ENCODE data around the gene USP40. TPM values are rescaled to one million over a fixed set of nuclear protein-coding genes. Genes with fewer than 3 reads are reported as not detected.

The USP40 gene
- polyA plus RNA-seq, 2 of the 4 experiments (the other 2 are of a cell fraction): 22.9 to 57.0 TPM

DNA sequence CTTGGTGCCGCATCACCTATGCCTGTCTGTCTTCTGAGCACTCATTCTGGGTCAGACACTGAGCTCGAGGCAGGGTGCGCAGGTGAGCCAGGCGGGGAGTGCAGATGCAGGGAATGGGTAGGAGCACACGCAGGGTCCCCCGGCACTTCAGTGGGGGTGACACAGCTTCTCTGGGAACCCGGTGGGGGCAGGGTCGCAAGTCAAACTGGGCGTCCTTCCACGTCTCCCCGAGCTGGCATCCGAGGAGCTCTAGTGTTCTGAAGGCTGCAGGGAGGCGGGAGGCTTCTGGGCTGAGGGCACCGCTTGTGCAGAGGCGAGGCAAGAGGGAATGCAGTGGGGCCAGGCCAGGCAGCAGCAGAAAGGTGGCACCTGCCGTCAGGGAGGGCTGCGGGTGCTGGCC lies 126.3 kb downstream of the USP40 start:
- no peak for FAIRE-seq
- ATAC-seq: no peak
- TF ChIP-seq SMC3 (IDR thresholded peaks at IDR 0.05) (no peak), BHLHE40 (IDR thresholded peaks at IDR 0.05; ENCODE audit: low read depth, low read length) (no peak)
- TF ChIP-seq, protein P1, sequence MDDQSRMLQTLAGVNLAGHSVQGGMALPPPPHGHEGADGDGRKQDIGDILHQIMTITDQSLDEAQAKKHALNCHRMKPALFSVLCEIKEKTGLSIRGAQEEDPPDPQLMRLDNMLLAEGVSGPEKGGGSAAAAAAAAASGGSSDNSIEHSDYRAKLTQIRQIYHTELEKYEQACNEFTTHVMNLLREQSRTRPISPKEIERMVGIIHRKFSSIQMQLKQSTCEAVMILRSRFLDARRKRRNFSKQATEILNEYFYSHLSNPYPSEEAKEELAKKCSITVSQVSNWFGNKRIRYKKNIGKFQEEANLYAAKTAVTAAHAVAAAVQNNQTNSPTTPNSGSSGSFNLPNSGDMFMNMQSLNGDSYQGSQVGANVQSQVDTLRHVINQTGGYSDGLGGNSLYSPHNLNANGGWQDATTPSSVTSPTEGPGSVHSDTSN (IDR thresholded peaks at IDR 0.05): no peak
- Histone ChIP-seq H3K27ac (peak overlapping the region; percentile 22 to 94; a peak in 4 of 6 replicates), H3K4me2 (no peak overlapping the region), H3K4me1 (peaks cover 45% of the 10 kb centered on the region), H3K9me3 (no peaks in the 10 kb centered on the region), H3K4me3 (no peak overlapping the region)
- ChIA-PET POLR2A (no interaction called here), CTCF (interaction anchor here (1.0 to 20.8 kb wide), 4 partner anchors 8 to 392 kb away, joined by 4 to 356 read pairs (median 86); no protein-coding TSS in a partner anchor)
- no peak for DNase-seq (ENCODE audit: low read depth in 1 of 2, low spot score in 1 of 2)
- 90% methylated on average over 17 of the region's 17 CpGs for WGBS (ENCODE audit: missing lambda C conversion rate)

DNA sequence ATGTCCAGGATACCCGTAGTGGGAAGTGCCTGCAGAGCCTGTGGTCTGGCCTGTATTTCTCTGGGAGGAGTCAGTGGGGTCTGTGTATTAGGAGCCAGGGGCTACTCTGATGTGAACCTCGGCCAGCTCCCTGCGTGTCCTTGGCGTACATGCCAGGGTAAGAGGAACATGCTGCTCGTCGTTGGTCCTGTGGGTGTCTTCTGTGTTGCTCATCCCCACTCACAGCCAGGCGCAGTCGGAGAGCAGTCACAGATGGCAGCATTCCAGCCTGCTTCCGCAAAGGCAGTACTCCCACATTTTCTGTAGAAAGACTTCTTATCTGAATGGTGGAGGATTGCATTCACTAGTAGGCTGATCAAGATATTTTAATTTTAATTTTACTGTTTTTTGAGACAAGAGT lies 127.4 kb downstream of the USP40 start:
- H3K4me3 ChIP-seq: no peak overlapping the region
- no peak for ATAC-seq
- no peak for TF ChIP-seq RNF2 (IDR thresholded peaks at IDR 0.05; ENCODE audit: borderline replicate concordance, low read depth)
- TF ChIP-seq EP300 (IDR thresholded peaks at IDR 0.05): no peak
- TF ChIP-seq RCOR1 (IDR thresholded peaks at IDR 0.05; ENCODE audit: low read depth, low read length): no peak
- TF ChIP-seq, protein P2, sequence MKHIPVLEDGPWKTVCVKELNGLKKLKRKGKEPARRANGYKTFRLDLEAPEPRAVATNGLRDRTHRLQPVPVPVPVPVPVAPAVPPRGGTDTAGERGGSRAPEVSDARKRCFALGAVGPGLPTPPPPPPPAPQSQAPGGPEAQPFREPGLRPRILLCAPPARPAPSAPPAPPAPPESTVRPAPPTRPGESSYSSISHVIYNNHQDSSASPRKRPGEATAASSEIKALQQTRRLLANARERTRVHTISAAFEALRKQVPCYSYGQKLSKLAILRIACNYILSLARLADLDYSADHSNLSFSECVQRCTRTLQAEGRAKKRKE (CRISPR knock-in tag; IDR thresholded peaks at IDR 0.05; ENCODE audit: low read depth): no peak
- TF ChIP-seq, protein P3, sequence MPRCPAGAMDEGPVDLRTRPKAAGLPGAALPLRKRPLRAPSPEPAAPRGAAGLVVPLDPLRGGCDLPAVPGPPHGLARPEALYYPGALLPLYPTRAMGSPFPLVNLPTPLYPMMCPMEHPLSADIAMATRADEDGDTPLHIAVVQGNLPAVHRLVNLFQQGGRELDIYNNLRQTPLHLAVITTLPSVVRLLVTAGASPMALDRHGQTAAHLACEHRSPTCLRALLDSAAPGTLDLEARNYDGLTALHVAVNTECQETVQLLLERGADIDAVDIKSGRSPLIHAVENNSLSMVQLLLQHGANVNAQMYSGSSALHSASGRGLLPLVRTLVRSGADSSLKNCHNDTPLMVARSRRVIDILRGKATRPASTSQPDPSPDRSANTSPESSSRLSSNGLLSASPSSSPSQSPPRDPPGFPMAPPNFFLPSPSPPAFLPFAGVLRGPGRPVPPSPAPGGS (IDR thresholded peaks at IDR 0.05): no peak
- no peak for TF ChIP-seq ESRRA (IDR thresholded peaks at IDR 0.05; ENCODE audit: borderline replicate concordance, low read length)
- no peak for TF ChIP-seq JUN (IDR thresholded peaks at IDR 0.05)
- TF ChIP-seq MAFK (IDR thresholded peaks at IDR 0.05; ENCODE audit: partially characterized antibody): no peak
- no peak for FAIRE-seq
- no peak for DNase-seq (ENCODE audit: low read depth in 1 of 2, low spot score in 1 of 2)
- ChIA-PET POLR2A (interaction anchor here (0.6 kb wide), 1 partner anchor 127 kb away, joined by 6 read pairs; no protein-coding TSS in a partner anchor), CTCF (interaction anchor here (0.8 to 20.8 kb wide), 5 partner anchors 9 to 394 kb away, joined by 3 to 356 read pairs (median 4); no protein-coding TSS in a partner anchor)
- 87% methylated on average over 9 of the region's 9 CpGs for WGBS (ENCODE audit: missing lambda C conversion rate)
- H3K4me1 ChIP-seq: peaks cover 37% of the 10 kb centered on the region
- no peaks in the 10 kb centered on the region for H3K9me3 ChIP-seq
- no peak overlapping the region for H3K4me2 ChIP-seq
- H3K27ac ChIP-seq: peak overlapping the region in 1 of 2 experiments; percentile 94; a peak in 4 of 6 replicates

DNA sequence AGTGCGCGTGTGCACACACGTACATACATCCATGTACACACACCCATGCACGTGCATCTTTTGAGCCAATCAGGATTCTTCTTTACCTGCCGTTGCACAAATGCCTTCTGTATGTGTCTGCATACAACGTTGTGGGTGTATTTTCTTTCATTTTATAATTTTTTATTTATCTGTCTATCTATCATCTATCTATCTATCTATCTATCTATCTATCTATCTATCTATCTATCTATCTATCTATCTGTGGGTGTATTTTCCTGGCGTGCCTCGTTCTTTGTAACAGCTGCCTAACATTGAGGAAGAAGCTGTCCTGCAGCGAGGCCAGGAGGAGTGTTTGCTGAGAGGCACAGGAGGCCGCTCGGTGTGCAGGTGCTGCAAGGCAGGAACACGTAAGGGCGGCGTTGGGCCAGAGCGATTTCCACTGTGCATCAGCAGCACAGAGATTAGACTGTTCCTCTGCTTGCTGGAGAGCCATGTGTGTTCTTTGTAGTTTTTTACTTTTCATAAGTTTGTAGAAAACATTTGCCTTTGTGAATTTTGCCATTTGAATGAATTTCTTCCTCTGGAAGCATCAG lies 127.9 kb downstream of the USP40 start:
- no peaks in the 10 kb centered on the region for H3K9me3 ChIP-seq
- FAIRE-seq (no peak), DNase-seq (ENCODE audit: low read depth in 1 of 2, low spot score in 1 of 2) (no peak), ATAC-seq (no peak)
- ChIA-PET CTCF (interaction anchor here (0.8 to 20.8 kb wide), 5 partner anchors 10 to 394 kb away, joined by 3 to 356 read pairs (median 26); no protein-coding TSS in a partner anchor), POLR2A (interaction anchor here (1.1 kb wide), 1 partner anchor 17 kb away, joined by 3 read pairs; no protein-coding TSS in a partner anchor)
- TF ChIP-seq, protein P4, sequence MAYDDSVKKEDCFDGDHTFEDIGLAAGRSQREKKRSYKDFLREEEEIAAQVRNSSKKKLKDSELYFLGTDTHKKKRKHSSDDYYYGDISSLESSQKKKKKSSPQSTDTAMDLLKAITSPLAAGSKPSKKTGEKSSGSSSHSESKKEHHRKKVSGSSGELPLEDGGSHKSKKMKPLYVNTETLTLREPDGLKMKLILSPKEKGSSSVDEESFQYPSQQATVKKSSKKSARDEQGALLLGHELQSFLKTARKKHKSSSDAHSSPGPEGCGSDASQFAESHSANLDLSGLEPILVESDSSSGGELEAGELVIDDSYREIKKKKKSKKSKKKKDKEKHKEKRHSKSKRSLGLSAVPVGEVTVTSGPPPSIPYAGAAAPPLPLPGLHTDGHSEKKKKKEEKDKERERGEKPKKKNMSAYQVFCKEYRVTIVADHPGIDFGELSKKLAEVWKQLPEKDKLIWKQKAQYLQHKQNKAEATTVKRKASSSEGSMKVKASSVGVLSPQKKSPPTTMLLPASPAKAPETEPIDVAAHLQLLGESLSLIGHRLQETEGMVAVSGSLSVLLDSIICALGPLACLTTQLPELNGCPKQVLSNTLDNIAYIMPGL (CRISPR knock-in tag; IDR thresholded peaks at IDR 0.05; ENCODE audit: borderline replicate concordance): no peak
- no peak for TF ChIP-seq JUN (IDR thresholded peaks at IDR 0.05)
- no peak for TF ChIP-seq CHD4 (IDR thresholded peaks at IDR 0.05; ENCODE audit: borderline replicate concordance)
- TF ChIP-seq, protein P5, sequence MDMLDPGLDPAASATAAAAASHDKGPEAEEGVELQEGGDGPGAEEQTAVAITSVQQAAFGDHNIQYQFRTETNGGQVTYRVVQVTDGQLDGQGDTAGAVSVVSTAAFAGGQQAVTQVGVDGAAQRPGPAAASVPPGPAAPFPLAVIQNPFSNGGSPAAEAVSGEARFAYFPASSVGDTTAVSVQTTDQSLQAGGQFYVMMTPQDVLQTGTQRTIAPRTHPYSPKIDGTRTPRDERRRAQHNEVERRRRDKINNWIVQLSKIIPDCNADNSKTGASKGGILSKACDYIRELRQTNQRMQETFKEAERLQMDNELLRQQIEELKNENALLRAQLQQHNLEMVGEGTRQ (IDR thresholded peaks at IDR 0.05): no peak
- TF ChIP-seq, protein P6, sequence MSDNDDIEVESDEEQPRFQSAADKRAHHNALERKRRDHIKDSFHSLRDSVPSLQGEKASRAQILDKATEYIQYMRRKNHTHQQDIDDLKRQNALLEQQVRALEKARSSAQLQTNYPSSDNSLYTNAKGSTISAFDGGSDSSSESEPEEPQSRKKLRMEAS (IDR thresholded peaks at IDR 0.05): no peak
- TF ChIP-seq ZC3H11A (IDR thresholded peaks at IDR 0.05): no peak
- TF ChIP-seq ESRRA (IDR thresholded peaks at IDR 0.05; ENCODE audit: borderline replicate concordance, low read length): no peak
- TF ChIP-seq TFCP2L1 (CRISPR knock-in tag; IDR thresholded peaks at IDR 0.05): no peak
- no peak for TF ChIP-seq PHF8 (IDR thresholded peaks at IDR 0.05; ENCODE audit: borderline replicate concordance, low read depth)
- no peak for TF ChIP-seq POLR2AphosphoS2 (conservative IDR thresholded peaks at IDR 0.05; ENCODE audit: low read length)
- no peak for TF ChIP-seq ZFP36 (IDR thresholded peaks at IDR 0.05; ENCODE audit: borderline replicate concordance, partially characterized antibody)
- TF ChIP-seq ZNF302 (CRISPR knock-in tag; IDR thresholded peaks at IDR 0.05): no peak
- TF ChIP-seq TP53 (CRISPR knock-in tag; IDR thresholded peaks at IDR 0.05): no peak
- no peak for TF ChIP-seq NR3C1 (IDR thresholded peaks at IDR 0.05)
- no peak for TF ChIP-seq FOSL2 (IDR thresholded peaks at IDR 0.05)
- TF ChIP-seq FOSL2 (CRISPR knock-in tag; IDR thresholded peaks at IDR 0.05): no peak
- no peak for TF ChIP-seq BHLHE40 (IDR thresholded peaks at IDR 0.05; ENCODE audit: low read depth, low read length)
- no peak for TF ChIP-seq GATA3 (IDR thresholded peaks at IDR 0.05; ENCODE audit: borderline replicate concordance)
- no peak for TF ChIP-seq ZSCAN20 (CRISPR knock-in tag; IDR thresholded peaks at IDR 0.05)
- no peak for TF ChIP-seq SMC3 (IDR thresholded peaks at IDR 0.05)
- 90% methylated on average over 15 of the region's 15 CpGs for WGBS (ENCODE audit: missing lambda C conversion rate)
- no peak overlapping the region for H3K4me3 ChIP-seq
- no peak overlapping the region for H3K4me2 ChIP-seq
- H3K4me1 ChIP-seq: peaks cover 35% of the 10 kb centered on the region
- H3K27ac ChIP-seq: peak overlapping the region in 1 of 2 experiments; percentile 94; a peak in 4 of 6 replicates
